H1 (cell line): ENCODE results near the gene TAF4. TPM values are rescaled to one million over a fixed set of nuclear protein-coding genes. Genes with fewer than 3 reads are reported as not detected.
"Not testable (repeated sequence)": the region's sequence is repeated elsewhere in the genome, so short reads cannot be mapped to it uniquely, and the experiment has no call there.

ENCODE experiments used
- CTCF ChIA-PET: fragments of 300-600 bp; sonication (Branson Sonifier 250); formaldehyde crosslinking; loops from one replicate; lab custom pipeline; 2021; ENCODE audit not compliant: partially characterized antibody; lab: Charles Lee
- POLR2A ChIA-PET: fragments of 300-600 bp; sonication (Branson Sonifier 250); formaldehyde crosslinking; loops from one replicate; lab custom pipeline; 2021; ENCODE audit warnings: inconsistent platforms; ENCODE audit not compliant: partially characterized antibody; lab: Charles Lee
- DNase-seq, 2 experiments: peaks; one replicate each; pipeline versions ENCODE4 v3.0.0 to v3.0.0-alpha.2; 2010 to 2022; ENCODE audit warnings: low spot score in 2 of 2, low read depth in 1 of 2, mixed read lengths in 1 of 2
- FAIRE-seq: peaks from 2 replicates; lab custom pipeline; 2011; peaks lifted over from hg19 to GRCh38; lab: Jason Lieb, UNC
- H2AFZ ChIP-seq: 2 replicates; pipeline ENCODE4 v1.8.1; 2012; ENCODE audit warnings: low read length, inconsistent platforms
- H2AK5ac ChIP-seq: 2 replicates; pipeline ENCODE4 v1.6.1; 2013; ENCODE audit warnings: low read depth, low read length
- H2BK120ac ChIP-seq: replicated peaks from 2 replicates; pipeline ENCODE3; 2013; ENCODE audit warnings: low read depth, low read length, inconsistent platforms
- H2BK12ac ChIP-seq: 2 replicates; pipeline ENCODE4 v1.6.1; 2013; ENCODE audit warnings: low read depth, low read length
- H2BK15ac ChIP-seq: 2 replicates; pipeline ENCODE4 v1.6.1; 2013; ENCODE audit warnings: low read length
- H2BK20ac ChIP-seq: 2 replicates; pipeline ENCODE4 v1.6.1; 2013; ENCODE audit warnings: low read length
- H2BK5ac ChIP-seq: 2 replicates; pipeline ENCODE4 v1.6.1; 2013; ENCODE audit warnings: low read depth, low read length
- H3K14ac ChIP-seq: 2 replicates; pipeline ENCODE4 v1.6.1; 2013; ENCODE audit warnings: inconsistent platforms; ENCODE audit not compliant: insufficient read length
- H3K18ac ChIP-seq: 2 replicates; pipeline ENCODE4 v1.6.1; 2013; ENCODE audit warnings: low read length; ENCODE audit errors: extremely low read depth
- H3K23ac ChIP-seq: 2 replicates; pipeline ENCODE4 v1.6.1; 2013; ENCODE audit warnings: inconsistent platforms; ENCODE audit not compliant: insufficient read length
- H3K23me2 ChIP-seq: 2 replicates; pipeline ENCODE4 v1.6.1; 2013; ENCODE audit warnings: low read depth, low read length
- H3K27ac ChIP-seq: 2 replicates; pipeline ENCODE4 v1.6.1; 2011; ENCODE audit warnings: low read depth, low read length, inconsistent platforms
- H3K27me3 ChIP-seq, 4 experiments: replicated peaks in 1 of 4; 1 replicate in 1 of 4; 2 replicates in 3 of 4; pipeline versions ENCODE4 v1.6.1 to v1.8.1; 2011 to 2013; ENCODE audit warnings: low read length in 3 of 4, mild to moderate bottlenecking in 3 of 4, inconsistent platforms in 2 of 4, mixed read lengths in 2 of 4, moderate library complexity in 1 of 4; ENCODE audit not compliant: control insufficient read depth in 3 of 4, insufficient read depth in 3 of 4; ENCODE audit errors: extremely low read depth in 1 of 4
- H3K36me3 ChIP-seq, 4 experiments: 2 replicates each; pipeline versions ENCODE4 v1.6.1 to v1.8.1; 2011 to 2013; ENCODE audit warnings: mild to moderate bottlenecking in 4 of 4, low read length in 3 of 4, moderate library complexity in 2 of 4, control low read depth in 1 of 4, inconsistent platforms in 1 of 4; ENCODE audit not compliant: insufficient read depth in 4 of 4, control insufficient read depth in 2 of 4
- H3K4ac ChIP-seq: replicated peaks from 2 replicates; pipeline ENCODE3; 2013; ENCODE audit warnings: low read length, low read depth, mixed read lengths, inconsistent platforms; ENCODE audit not compliant: insufficient read length
- H3K4me1 ChIP-seq, 4 experiments: replicated peaks in 1 of 4; 1 replicate in 1 of 4; 2 replicates in 3 of 4; pipeline versions ENCODE4 v1.6.1 to v1.8.1; 2011 to 2013; ENCODE audit warnings: low read length in 3 of 4, inconsistent platforms in 2 of 4, mixed read lengths in 1 of 4; ENCODE audit not compliant: insufficient read depth in 4 of 4, control insufficient read depth in 3 of 4
- H3K4me2 ChIP-seq, 2 experiments: 2 replicates each; pipeline versions ENCODE4 v1.6.1 to v1.8.1; 2011 to 2013; ENCODE audit warnings: low read depth in 2 of 2, low read length in 2 of 2, control low read depth in 1 of 2, inconsistent platforms in 1 of 2, mild to moderate bottlenecking in 1 of 2; ENCODE audit not compliant: insufficient read depth in 1 of 2
- H3K4me3 ChIP-seq, 4 experiments: fragments of 200-600, 300-600 bp in 1 of 4; sonication (generic), shearing (Covaris generic), sonication (Bioruptor Twin) in 1 of 4; 2 replicates each; pipeline versions ENCODE4 v1.5.1 to v1.8.1; 2011 to 2016; ENCODE audit warnings: low read length in 4 of 4, low read depth in 3 of 4, control low read depth in 2 of 4, inconsistent platforms in 2 of 4, mild to moderate bottlenecking in 2 of 4, mixed read lengths in 1 of 4, moderate library complexity in 1 of 4; ENCODE audit not compliant: insufficient read depth in 2 of 4; ENCODE audit errors: extremely low read depth in 1 of 4
- H3K56ac ChIP-seq: replicated peaks from 2 replicates; pipeline ENCODE3; 2013; ENCODE audit warnings: low read depth, mild to moderate bottlenecking, mixed read lengths, low read length, inconsistent platforms; ENCODE audit not compliant: insufficient read length
- H3K79me1 ChIP-seq: 2 replicates; pipeline ENCODE4 v1.6.1; 2013; ENCODE audit warnings: low read depth, low read length, control low read depth
- H3K79me2 ChIP-seq, 2 experiments: 2 replicates each; pipeline versions ENCODE4 v1.6.1 to v1.8.1; 2012 to 2013; ENCODE audit warnings: low read length in 2 of 2, mild to moderate bottlenecking in 2 of 2, inconsistent platforms in 1 of 2; ENCODE audit not compliant: insufficient read depth in 2 of 2, control insufficient read depth in 1 of 2
- H3K9ac ChIP-seq, 4 experiments: replicated peaks in 1 of 4; 1 replicate in 1 of 4; 2 replicates in 3 of 4; pipeline versions ENCODE4 v1.6.1 to v1.8.1; 2011 to 2013; ENCODE audit warnings: low read depth in 3 of 4, low read length in 3 of 4, control low read depth in 2 of 4, mild to moderate bottlenecking in 2 of 4, moderate library complexity in 2 of 4, inconsistent platforms in 1 of 4; ENCODE audit errors: extremely low read depth in 1 of 4
- H3K9me3 ChIP-seq, 2 experiments: 2 replicates each; pipeline versions ENCODE4 v1.6.1 to v1.8.1; 2012 to 2013; ENCODE audit warnings: mild to moderate bottlenecking in 2 of 2, moderate library complexity in 2 of 2, control low read depth in 1 of 2, inconsistent platforms in 1 of 2, low read depth in 1 of 2, low read length in 1 of 2, mixed read lengths in 1 of 2; ENCODE audit not compliant: insufficient read depth in 2 of 2
- H4K20me1 ChIP-seq, 2 experiments: replicated peaks in 1 of 2; 2 replicates each; pipeline versions ENCODE3 to v1.8.1; 2011 to 2013; ENCODE audit warnings: inconsistent platforms in 2 of 2, low read length in 2 of 2, mild to moderate bottlenecking in 1 of 2; ENCODE audit not compliant: insufficient read depth in 2 of 2, control insufficient read depth in 1 of 2
- H4K5ac ChIP-seq: 2 replicates; pipeline ENCODE4 v1.6.1; 2013; ENCODE audit warnings: low read length, low read depth, mixed read lengths, inconsistent platforms; ENCODE audit not compliant: insufficient read length
- H4K8ac ChIP-seq: 2 replicates; pipeline ENCODE4 v1.8.0; 2013; ENCODE audit warnings: mild to moderate bottlenecking, moderate library complexity, low read length, inconsistent platforms; ENCODE audit not compliant: insufficient read depth; ENCODE audit errors: extremely low read depth
- H4K91ac ChIP-seq: replicated peaks from 2 replicates; pipeline ENCODE3; 2013; ENCODE audit warnings: low read length, mixed read lengths, inconsistent platforms; ENCODE audit not compliant: insufficient read length
- CTBP2 ChIP-seq: IDR thresholded peaks from 2 replicates; pipeline ENCODE4 v1.7.0; 2011; ENCODE audit warnings: borderline replicate concordance, mild to moderate bottlenecking, moderate library complexity, mixed read lengths, low read length; ENCODE audit not compliant: insufficient read depth, insufficient read length
- WGBS, 2 experiments: shearing (Covaris generic) in 1 of 2; methylation state at CpG; one replicate each; pipeline versions ENCODE4 v1.1.6 to v1.1.7; 2013 to 2015; ENCODE audit warnings: low lambda C conversion rate in 2 of 2, mixed read lengths in 2 of 2, inconsistent platforms in 1 of 2, low coverage in 1 of 2, missing lambda C conversion rate in 1 of 2; ENCODE audit not compliant: insufficient replicate concordance in 2 of 2, insufficient coverage in 1 of 2, insufficient read length in 1 of 2; ENCODE audit errors: extremely low coverage in 1 of 2, missing lambda C conversion rate in 1 of 2; 5-methylcytosine and 5-hydroxymethylcytosine counted together
- polyA plus RNA-seq, 7 experiments: library from polyadenylated mRNA; depleted of rRNA in 3 of 7; stranded (reverse) in 5 of 7; unstranded in 2 of 7; fragments of >200 nt in 5 of 7; fragments of 200-250 nt in 2 of 7; gene quantifications; 1 replicate in 5 of 7; 2 replicates in 1 of 7; 4 replicates in 1 of 7; pipeline versions ENCODE4 v1.2.1 to v1.2.3, GENCODE V29; 2011 to 2013; ENCODE audit warnings: missing spikeins in 2 of 7, mixed read lengths in 2 of 7
- total RNA-seq: library from RNA; stranded (reverse); fragmentation: NEBNext Ultra II Directional; extraction: Animal tissue kit (Norgen Biotek cat#: 25700); gene quantifications from 2 replicates; pipeline ENCODE4 v1.2.1, GENCODE V29; 2021

The TAF4 gene
- total and polyA plus RNA-seq, 2 of the 8 experiments (the other 6 are each of a cell fraction or from before 2014, with no cell fraction given): 16.0 to 30.1 TPM

DNA sequence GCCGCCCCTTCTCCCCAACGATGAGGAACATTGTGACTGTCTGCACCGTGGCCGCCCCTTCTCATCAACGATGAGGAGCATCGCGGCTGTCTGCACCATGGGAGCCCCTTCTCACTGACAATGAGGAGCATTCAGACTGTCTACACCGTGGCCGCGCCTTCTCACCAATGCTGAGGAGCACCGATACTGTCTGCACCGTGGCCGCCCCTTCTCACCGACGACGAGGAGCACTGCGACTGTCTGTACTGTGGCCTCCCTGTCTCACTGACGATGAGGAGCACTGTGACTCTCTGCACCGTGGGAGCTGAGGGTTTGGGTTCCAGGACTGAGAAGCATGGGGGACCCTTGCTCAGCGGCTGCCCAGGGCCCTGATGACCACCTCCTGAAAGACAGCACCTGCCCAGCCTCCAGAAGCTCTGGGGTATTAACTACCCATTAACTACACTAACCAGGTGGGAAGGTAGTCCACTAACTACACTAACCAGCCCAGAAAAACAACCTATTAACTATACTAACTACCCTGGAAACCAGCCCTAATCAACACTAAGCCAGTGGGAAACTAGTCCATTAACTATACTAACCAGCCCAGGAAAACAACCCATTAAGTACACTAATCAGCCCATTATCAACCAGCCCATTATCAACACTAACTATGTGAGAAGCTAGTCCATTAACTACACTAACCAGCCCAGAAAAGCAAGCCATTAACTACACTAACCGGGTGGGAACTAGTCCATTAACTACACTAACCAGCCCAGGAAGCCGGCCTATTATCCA lies 116.9 kb downstream of the TAF4 start (continued):
- no peak for TF ChIP-seq CTBP2

DNA sequence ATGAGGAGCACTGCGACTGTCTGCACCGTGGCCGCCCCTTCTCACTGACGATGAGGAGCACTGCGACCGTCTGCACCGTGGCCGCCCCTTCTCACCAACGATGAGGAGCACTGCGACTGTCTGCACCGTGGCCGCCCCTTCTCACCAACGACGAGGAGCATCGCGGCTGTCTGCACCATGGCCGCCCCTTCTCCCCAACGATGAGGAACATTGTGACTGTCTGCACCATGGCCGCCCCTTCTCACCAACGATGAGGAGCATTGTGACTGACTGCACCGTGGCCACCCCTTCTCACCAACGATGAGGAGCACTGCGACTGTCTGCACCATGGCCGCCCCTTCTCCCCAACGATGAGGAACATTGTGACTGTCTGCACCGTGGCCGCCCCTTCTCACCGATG lies 117.6 kb downstream of the TAF4 start:
- FAIRE-seq, H3K79me2 ChIP-seq: not testable (repeated sequence)

More for the DNA sequence above, 117.6 kb downstream of the TAF4 start:
- H2BK12ac ChIP-seq, H2BK120ac ChIP-seq, POLR2A ChIA-PET, H3K27ac ChIP-seq, H2AK5ac ChIP-seq, H4K91ac ChIP-seq, H3K27me3 ChIP-seq, H3K36me3 ChIP-seq, H2BK15ac ChIP-seq, H3K23me2 ChIP-seq, H3K4me2 ChIP-seq, H2BK5ac ChIP-seq, H4K20me1 ChIP-seq, CTCF ChIA-PET, H4K8ac ChIP-seq, DNase-seq, H3K9me3 ChIP-seq, H2BK20ac ChIP-seq, H3K18ac ChIP-seq, H2AFZ ChIP-seq, H3K9ac ChIP-seq, H4K5ac ChIP-seq, H3K23ac ChIP-seq, H3K4ac ChIP-seq, H3K56ac ChIP-seq, H3K4me3 ChIP-seq, H3K14ac ChIP-seq, H3K79me1 ChIP-seq: not testable (repeated sequence)
- peaks cover 5 to 24% (median 15%) of the 10 kb centered on the region in 4 experiments for H3K4me1 ChIP-seq
- WGBS, 2 experiments: 85% methylated on average over 18 of the region's 28 CpGs; no CpG with 5 or more reads in 1 of the 2 experiments
